ENCODE data around the gene ZNRF1.
A peak's percentile ranks its signal among the peaks of the same experiment; 100 is the strongest.
"Not testable (repeated sequence)": the region's sequence is repeated elsewhere in the genome, so short reads cannot be mapped to it uniquely, and the experiment has no call there.

ZNRF1 gene

GRCh38 chr16:75074304-75074793 is 75.5 kb downstream of the ZNRF1 start:
- FAIRE-seq (no peak), DNase-seq (ENCODE audit: insufficient read length, low spot score) (no peak)

- DNase-seq (ENCODE audit: insufficient read length, low spot score) (no peak), FAIRE-seq (no peak)
These were observed 76.3 kb downstream of the ZNRF1 start for GRCh38 chr16:75074920-75075687.

DNA sequence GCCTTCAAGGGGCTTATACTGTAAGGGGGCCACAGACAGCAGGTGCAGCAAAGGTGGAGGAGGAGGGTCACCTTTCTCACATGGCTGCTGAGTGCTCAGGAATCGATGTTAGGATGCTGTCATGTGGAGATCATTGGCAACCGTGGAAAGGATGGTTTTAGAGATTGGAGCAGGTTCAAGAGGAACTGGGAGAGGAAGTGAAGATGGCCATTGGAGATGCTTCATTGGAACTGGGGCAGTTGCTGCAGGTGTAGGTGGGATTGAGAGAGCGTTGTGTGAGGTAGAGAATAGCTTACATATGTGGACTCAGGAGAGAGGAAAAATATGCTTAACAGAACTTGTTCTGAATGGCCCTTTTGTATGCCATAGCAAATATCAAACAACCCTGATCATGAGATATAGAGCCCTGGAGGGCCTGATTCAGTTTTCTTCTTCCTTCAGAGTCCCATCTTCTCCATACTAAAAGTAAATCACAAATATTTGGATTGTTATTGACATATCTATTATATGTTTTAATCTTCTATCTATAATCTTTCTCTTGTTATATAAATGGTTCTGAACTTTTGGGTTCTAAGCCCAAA is 77.0 kb downstream of the ZNRF1 start:
- DNase-seq (ENCODE audit: insufficient read length, low spot score) (no peak), FAIRE-seq (no peak)

- DNase-seq (ENCODE audit: insufficient read length, low spot score) (no peak), FAIRE-seq (no peak)
These were observed 80.1 kb downstream of the ZNRF1 start for GRCh38 chr16:75078886-75079285.

DNA sequence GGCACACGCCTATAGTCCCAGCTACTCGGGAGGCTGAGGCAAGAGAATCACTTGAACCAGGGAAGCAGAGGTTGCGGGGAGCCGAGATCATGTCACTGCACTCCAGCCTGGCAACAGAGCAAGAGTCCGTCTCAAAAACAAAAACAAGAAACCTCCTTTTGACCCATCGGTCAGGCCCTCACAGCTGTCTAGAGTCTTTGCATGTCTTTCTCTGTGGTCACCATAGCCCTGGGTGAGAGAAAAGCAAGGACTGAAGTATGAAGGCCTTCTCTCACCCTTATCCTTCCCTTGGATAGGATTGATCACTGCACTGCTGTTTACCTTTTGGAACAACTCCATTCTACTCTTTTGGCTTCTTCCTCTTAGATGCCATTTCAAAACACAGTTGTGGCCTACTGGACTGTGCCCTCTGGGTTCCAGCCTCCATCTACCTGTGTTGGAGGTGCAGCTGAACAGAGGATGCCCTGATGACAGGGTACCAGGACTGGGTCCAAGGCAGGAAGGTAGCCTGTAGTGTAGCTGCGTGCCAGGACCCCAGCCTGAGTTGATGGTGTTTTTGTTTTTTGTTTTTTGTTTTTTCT is 80.6 kb downstream of the ZNRF1 start:
- FAIRE-seq (no peak), DNase-seq (ENCODE audit: insufficient read length, low spot score) (no peak)

DNA sequence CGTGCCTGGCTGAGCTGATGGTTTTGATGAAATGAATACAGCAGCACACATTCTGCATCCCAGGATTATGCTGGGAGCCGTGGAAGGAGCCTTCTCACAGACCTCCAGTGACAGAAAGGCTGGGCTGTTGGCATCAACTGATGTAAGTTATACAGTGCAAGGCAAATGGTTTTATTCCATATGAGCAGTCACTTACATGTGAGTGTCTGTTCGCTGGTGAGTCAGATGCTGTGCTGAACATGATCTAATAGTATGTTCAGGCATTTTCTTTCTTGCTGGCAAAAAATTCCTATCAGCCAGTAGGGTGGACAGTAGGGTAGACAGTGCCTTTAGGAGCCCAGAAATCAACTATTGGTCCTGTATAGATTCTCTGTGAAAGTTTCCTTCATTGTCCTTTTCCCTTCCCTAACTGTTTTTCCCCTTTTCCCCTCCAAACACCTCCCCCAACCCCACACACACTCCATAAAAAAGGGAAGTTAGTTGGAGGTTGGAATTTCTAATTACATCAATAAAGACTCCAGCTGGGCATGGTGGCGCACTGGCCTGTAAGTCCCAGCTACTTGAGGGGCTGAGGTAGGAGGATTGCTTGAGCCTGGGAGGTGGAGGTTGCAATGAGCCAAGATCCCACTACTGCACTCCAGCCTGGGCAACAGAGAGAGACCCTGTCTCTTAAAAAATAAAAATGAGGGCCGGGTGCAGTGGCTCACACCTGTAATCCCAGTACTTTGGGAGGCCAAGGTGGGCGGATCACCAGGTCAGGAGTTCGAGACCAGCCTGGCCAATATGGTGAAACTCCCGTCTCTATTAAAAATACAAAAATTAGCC is 81.6 kb downstream of the ZNRF1 start:
- peak; percentile 53 for DNase-seq (ENCODE audit: insufficient read length, low spot score)
- peak; percentile 52 for FAIRE-seq

DNA sequence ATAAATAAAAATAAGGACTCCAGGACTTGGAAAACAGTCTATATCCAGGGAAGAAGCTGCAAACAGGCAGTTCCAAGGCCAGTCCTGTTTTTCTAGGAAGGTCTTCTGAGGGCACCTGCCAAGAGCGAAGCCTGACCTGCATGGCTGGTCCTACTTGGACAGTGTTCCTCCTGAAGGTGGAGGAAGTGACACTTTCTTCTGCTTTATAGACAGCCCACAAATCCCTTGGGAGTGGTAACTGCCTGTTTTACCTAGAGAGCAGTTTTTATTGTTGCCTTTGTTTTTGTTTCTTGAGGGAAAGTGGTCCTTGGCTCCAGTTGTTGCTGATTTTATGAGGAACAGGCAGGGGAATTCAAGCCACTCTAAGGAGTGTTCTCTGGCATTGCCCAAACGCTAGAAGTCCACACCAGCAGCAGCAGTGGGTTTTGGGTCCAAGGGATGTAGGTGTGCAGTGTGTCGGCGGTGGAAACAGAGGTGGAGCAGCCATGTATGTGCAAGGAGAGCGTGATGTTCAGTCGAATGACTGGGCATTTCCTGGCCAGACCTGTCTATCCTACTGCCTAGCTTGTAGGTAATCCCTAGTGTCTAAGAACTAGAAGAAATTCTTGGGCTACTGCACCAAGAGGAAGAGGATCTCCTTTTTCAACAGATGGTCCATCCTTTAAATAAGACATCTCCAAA is 82.5 kb downstream of the ZNRF1 start:
- DNase-seq (ENCODE audit: insufficient read length, low spot score) (no peak), FAIRE-seq (no peak)

GRCh38 chr16:75083813-75084212 is 85.0 kb downstream of the ZNRF1 start:
- no peak for FAIRE-seq
- DNase-seq (ENCODE audit: insufficient read length, low spot score) = no peak

DNA sequence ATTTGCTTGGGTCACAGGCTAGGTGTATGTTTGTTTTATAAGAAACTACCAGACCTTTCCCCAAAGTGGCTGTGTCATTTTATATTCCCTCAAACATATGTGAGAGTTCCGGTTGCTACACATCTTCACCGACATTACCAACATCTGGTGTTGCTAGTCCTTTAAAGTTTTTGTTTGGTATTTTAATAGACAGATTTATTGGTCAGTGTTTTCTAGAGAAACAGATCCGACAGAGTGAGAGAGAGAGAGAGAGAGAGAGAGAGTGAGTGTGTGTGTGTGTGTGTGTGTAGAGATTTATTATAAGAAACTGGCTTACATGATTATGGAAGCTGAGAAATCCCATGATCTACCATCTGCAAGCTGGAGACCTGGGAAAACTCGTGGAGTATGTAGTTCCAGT is 86.7 kb downstream of the ZNRF1 start:
- FAIRE-seq = no peak
- DNase-seq (ENCODE audit: insufficient read length, low spot score) = no peak

GRCh38 chr16:75086281-75086680 is 87.5 kb downstream of the ZNRF1 start:
- FAIRE-seq = no peak

DNA sequence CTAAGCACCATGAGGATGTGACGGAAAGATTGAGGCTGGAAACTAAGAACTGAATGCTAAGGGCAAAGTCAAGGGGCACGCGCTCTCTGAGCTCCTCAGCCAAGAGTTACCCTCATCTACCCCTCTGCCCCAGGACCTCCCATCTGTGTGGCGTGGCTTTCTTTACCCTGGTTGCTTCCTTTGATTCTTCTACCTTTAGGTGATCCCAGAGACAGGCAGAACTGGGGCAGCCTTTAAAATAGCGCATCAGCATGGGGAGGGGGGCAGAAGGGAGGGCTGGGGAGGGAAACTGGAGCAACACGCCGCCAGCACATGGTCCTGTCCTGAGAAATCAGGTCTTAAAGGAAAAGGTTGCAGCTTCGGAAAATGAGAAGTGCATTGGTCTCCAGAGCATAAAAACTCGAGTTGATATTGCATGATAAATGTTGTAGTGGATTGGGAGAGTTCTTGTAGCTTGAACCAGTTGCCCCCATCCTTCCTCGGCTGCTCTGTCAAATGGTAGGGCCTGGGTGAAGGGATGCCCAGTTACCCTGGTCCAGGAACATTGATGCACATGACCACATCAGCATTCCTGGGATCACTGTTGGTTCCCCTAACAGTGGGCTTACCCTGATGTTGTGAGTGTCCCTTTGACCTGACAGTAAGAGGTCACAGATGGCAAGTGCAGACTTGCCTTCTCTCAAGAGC is 88.0 kb downstream of the ZNRF1 start:
- FAIRE-seq (peak; percentile 74), DNase-seq (ENCODE audit: insufficient read length, low spot score) (no peak)

More at GRCh38 chr16:75086281-75086680, 87.5 kb downstream of the ZNRF1 start:
- DNase-seq (ENCODE audit: insufficient read length, low spot score) = no peak

- DNase-seq (ENCODE audit: insufficient read length, low spot score) (peak; percentile 86), FAIRE-seq (no peak)
These were observed 88.7 kb downstream of the ZNRF1 start for GRCh38 chr16:75087375-75087979.

DNA sequence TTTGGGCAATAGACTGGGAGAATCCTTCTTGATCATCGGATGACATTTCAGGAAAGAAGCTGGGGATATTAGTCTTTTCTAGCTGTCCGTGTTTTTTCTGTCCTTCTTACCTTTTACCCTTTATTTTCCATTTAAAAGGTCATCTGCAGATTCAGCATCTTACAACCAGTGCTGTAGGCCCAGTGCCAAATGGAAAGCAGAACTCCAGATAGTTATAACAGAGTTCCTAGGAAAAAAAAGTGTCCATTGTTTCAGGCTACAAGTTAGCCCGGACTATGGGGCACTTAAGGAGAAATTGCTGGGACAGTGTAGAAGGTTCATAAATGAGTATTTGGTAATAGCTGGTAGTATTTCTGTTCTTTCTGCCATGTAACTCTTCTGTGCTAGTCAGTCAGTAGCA is 89.4 kb downstream of the ZNRF1 start:
- FAIRE-seq = no peak
- no peak for DNase-seq (ENCODE audit: insufficient read length, low spot score)

DNA sequence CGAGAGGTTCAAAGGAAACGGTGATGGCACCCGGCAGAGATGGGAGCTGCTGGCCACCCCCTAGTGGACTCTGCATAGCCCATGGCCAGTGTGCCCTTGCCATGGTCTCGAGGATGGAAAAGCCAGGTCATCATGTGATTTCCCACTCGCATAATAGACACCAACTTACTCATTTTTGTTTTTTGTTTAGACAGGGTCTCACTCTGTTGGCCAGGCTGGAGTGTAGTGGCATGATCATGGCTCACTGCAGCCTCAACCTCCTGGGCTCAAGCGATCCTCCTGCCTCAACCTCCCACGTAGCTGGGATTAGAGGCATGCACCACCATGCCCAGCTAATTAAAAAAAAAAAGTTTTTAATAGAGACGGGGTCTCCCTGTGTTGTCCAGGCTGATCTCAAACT is 90.1 kb downstream of the ZNRF1 start:
- FAIRE-seq (no peak), DNase-seq (ENCODE audit: insufficient read length, low spot score) (no peak)

GRCh38 chr16:75089486-75090202 is 90.8 kb downstream of the ZNRF1 start:
- no peak for DNase-seq (ENCODE audit: insufficient read length, low spot score)
- FAIRE-seq = no peak

- not testable (repeated sequence) for FAIRE-seq; DNase-seq (ENCODE audit: insufficient read length, low spot score)
These were observed 92.1 kb downstream of the ZNRF1 start for GRCh38 chr16:75090899-75091298.

- DNase-seq (ENCODE audit: insufficient read length, low spot score); FAIRE-seq: not testable (repeated sequence)
These were observed 92.8 kb downstream of the ZNRF1 start for GRCh38 chr16:75091619-75092018.

- DNase-seq (ENCODE audit: insufficient read length, low spot score) = no peak
- FAIRE-seq = peak; percentile 60
These were observed 94.0 kb downstream of the ZNRF1 start for GRCh38 chr16:75092777-75093176.
